Gastrocnemius medialis (tissue), 4 donors: ENCODE measurements around the gene TMEM185B. TPM values are rescaled to one million over a fixed set of nuclear protein-coding genes. Genes with fewer than 3 reads are reported as not detected.

Experiments
- ATAC-seq, 2 donors: fragments of 150-250 bp; one replicate each; pipeline ENCODE4 v1.9.1; 2016
- DNase-seq, 2 donors: peaks; one replicate each; pipeline ENCODE4 v3.0.0-alpha.2; 2019
- H3K27ac ChIP-seq, 4 donors: fragments of 200-600 bp; sonication (generic); 1 replicate in 1 of 4; 2 replicates in 3 of 4; pipeline ENCODE4 v1.5.1; 2016 to 2018; ENCODE audit warnings: mild to moderate bottlenecking in 2 of 4, moderate library complexity in 1 of 4
- H3K27me3 ChIP-seq, 3 donors: fragments of 200-600 bp; sonication (generic) in 2 of 3; 1 replicate in 1 of 3; 2 replicates in 2 of 3; pipeline versions ENCODE4 v1.5.1 to v1.6.0; 2016 to 2019; ENCODE audit warnings: mild to moderate bottlenecking in 1 of 3, moderate library complexity in 1 of 3
- H3K36me3 ChIP-seq, 2 donors: fragments of 200-600 bp; sonication (generic) in 1 of 2; one replicate each; pipeline ENCODE4 v1.5.1; 2017 to 2018
- H3K4me1 ChIP-seq, 2 donors: fragments of 200-600 bp; sonication (generic) in 1 of 2; one replicate each; pipeline ENCODE4 v1.5.1; 2016 to 2017; ENCODE audit warnings: mild to moderate bottlenecking in 2 of 2
- H3K4me3 ChIP-seq, 4 donors: fragments of 200-600 bp; sonication (generic) in 3 of 4; 1 replicate in 1 of 4; 2 replicates in 3 of 4; pipeline ENCODE4 v1.5.1; 2016 to 2019; ENCODE audit warnings: mild to moderate bottlenecking in 2 of 4
- H3K9me3 ChIP-seq, 3 donors: fragments of 200-600 bp; sonication (generic) in 2 of 3; 1 replicate in 1 of 3; 2 replicates in 2 of 3; pipeline ENCODE4 v1.5.1; 2016 to 2019
- CTCF ChIP-seq, 5 experiments: fragments of 450-650 bp in 3 of 5; fragments of 200-600 bp in 2 of 5; sonication (generic) in 2 of 5; IDR thresholded peaks in 4 of 5; conservative IDR thresholded peaks in 1 of 5; 1 replicate in 4 of 5; 2 replicates in 1 of 5; pipeline ENCODE4 v1.5.1; 2016 to 2019; ENCODE audit warnings: antibody characterized with exemption in 5 of 5, mild to moderate bottlenecking in 3 of 5, moderate library complexity in 3 of 5
- POLR2A ChIP-seq, 2 donors: fragments of 450-650 bp; IDR thresholded peaks; one replicate each; pipeline ENCODE4 v1.6.1; 2017; ENCODE audit warnings: antibody characterized with exemption in 2 of 2, mild to moderate bottlenecking in 2 of 2, moderate library complexity in 2 of 2
- in situ Hi-C, 4 donors: fragments of 200-750 bp; cut with MboI; loops; one replicate each; pipeline versions ENCODE4 v1.15.0 to v1.8.0; 2017; ENCODE audit warnings: low sequenced_read_pairs in 4 of 4
- intact Hi-C: fragments of 100-400 bp; cut with DNase I; formaldehyde crosslinking; loops from one replicate; pipeline ENCODE4 v1.15.1; 2023; ENCODE audit warnings: low total_unique reads
- total RNA-seq, 4 donors: library from RNA; depleted of rRNA; stranded (reverse); fragments of >200 nt; gene quantifications; one replicate each; pipeline versions ENCODE4 v1.1.0 to v1.2.3, GENCODE V29; 2016

Gene TMEM185B
- total RNA-seq, result 10 to 100 TPM; 10.8 to 23.5 (median 15.4) TPM

DNA sequence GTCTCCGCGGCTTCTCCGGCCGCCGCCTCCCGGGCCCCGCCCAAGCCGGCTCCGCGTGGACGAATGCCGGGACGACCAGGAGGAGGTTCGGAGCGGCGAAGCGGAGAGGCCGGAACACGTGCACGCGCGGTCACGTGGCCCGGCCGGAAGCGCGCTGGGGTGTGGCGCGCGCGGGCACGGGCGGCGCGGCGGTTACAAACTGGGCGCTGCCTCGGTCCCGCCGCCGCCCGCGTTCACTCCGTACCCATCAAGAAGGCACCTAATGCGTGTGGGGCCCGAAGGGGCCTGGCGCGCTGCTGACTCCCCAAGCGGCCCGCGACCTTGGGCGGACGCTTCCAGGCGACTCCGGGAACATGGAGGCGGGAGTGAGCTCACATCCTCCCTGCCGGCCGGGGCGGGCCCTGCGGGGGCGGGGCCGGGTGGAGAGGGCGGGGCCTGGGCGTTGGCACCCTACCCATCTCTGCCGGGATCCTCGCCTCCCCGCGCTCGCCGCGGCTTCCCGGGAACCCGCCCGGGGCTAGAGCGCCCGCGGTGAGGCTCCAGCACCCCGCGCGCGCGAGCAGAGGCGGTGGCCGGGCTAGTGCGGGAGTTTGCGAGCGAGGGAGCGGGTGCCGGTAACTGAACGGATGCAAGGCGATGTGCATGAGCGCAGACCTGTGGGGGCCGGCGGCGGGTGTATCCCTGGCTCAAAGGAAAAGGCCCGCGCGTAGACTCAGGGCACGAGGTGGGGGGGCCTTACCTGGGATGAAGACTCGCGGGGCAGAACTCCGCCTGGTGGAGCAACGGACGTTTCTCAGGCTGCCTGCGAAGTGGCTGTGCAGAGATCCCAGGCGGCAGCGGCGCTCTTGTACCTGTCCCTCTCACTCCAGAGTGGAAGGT, at the start of gene TMEM185B:
TMEM185B (minus strand) TSS at position 367 of the 879 bp plus-strand sequence. CDS start 424 bp downstream, outside the sequence.
- peaks cover 25% of the 10 kb centered on the region in 2 donors for H3K4me1 ChIP-seq
- peak; percentile 96 to 97 for ATAC-seq
- in situ Hi-C loops, result no loop called here

GRCh38 chr2:120271711-120272379, 48.6 kb upstream of the TMEM185B start:
- Histone ChIP-seq H3K4me3 (no peak overlapping the region), H3K9me3 (no peaks in the 10 kb centered on the region), H3K27ac (no peak overlapping the region), H3K4me1 (peaks cover 0 to 8% of the 10 kb centered on the region in 2 donors), H3K36me3 (no peaks in the 10 kb centered on the region), H3K27me3 (no peaks in the 10 kb centered on the region)
- DNase-seq (no peak), ATAC-seq (no peak)
- intact Hi-C loops, result no loop called here
- TF ChIP-seq CTCF (IDR thresholded peaks at IDR 0.05 in 4 of 5, conservative IDR thresholded peaks at IDR 0.05 in 1 of 5) (no peak), POLR2A (IDR thresholded peaks at IDR 0.05) (no peak)
- in situ Hi-C loops, result no loop called here

More for the DNA sequence above, at the start of gene TMEM185B:
- intact Hi-C loops, result loop anchor here (1.0 to 10.0 kb wide), 4 partner anchors 29 to 466 kb away; partner anchors contain the start of genes PTPN4 and RALB
- TF ChIP-seq POLR2A (IDR thresholded peaks at IDR 0.05), result peak; percentile 63 to 71
- TF ChIP-seq CTCF (IDR thresholded peaks at IDR 0.05 in 4 of 5, conservative IDR thresholded peaks at IDR 0.05 in 1 of 5), result peak in 3 of 5 experiments; percentile 20 to 41 (median 26)
- H3K27me3 ChIP-seq, result no peaks in the 10 kb centered on the region
- peaks cover 0 to 13% of the 10 kb centered on the region in 2 donors for H3K36me3 ChIP-seq
- no peaks in the 10 kb centered on the region for H3K9me3 ChIP-seq
- H3K4me3 ChIP-seq, result peak within 1 kb of the TSS; percentile 70 to 78 (median 70)
- DNase-seq, result peak; percentile 74 to 86
- H3K27ac ChIP-seq, result peak within 1 kb of the TSS; percentile 86 to 96 (median 90)

GRCh38 chr2:120269816-120270215, 46.6 kb upstream of the TMEM185B start:
- Histone ChIP-seq H3K4me1 (peaks cover 0 to 8% of the 10 kb centered on the region in 2 donors), H3K36me3 (no peaks in the 10 kb centered on the region), H3K9me3 (no peaks in the 10 kb centered on the region), H3K4me3 (no peak overlapping the region), H3K27ac (no peak overlapping the region), H3K27me3 (no peaks in the 10 kb centered on the region)
- in situ Hi-C loops (no loop called here), intact Hi-C loops (no loop called here)
- DNase-seq (no peak), ATAC-seq (no peak)
- TF ChIP-seq POLR2A (IDR thresholded peaks at IDR 0.05) (no peak), CTCF (IDR thresholded peaks at IDR 0.05 in 4 of 5, conservative IDR thresholded peaks at IDR 0.05 in 1 of 5) (no peak)

- in situ Hi-C loops, result no loop called here
- intact Hi-C loops, result no loop called here
- ATAC-seq (no peak), DNase-seq (no peak)
- Histone ChIP-seq H3K4me1 (peaks cover 0 to 8% of the 10 kb centered on the region in 2 donors), H3K27ac (no peak overlapping the region), H3K36me3 (no peaks in the 10 kb centered on the region), H3K9me3 (no peaks in the 10 kb centered on the region), H3K4me3 (no peak overlapping the region), H3K27me3 (no peaks in the 10 kb centered on the region)
- TF ChIP-seq CTCF (IDR thresholded peaks at IDR 0.05 in 4 of 5, conservative IDR thresholded peaks at IDR 0.05 in 1 of 5), result no peak
- TF ChIP-seq POLR2A (IDR thresholded peaks at IDR 0.05), result no peak
Observed at GRCh38 chr2:120269076-120269744, 46.0 kb upstream of the TMEM185B start.
